Nephron progenitor cell (in vitro differentiated cells): Measurements from ENCODE around the gene DNAJC17.

Experiments used
- DNase-seq: peaks from one replicate; pipeline ENCODE4 v3.0.0; 2021
- H3K27ac Mint-ChIP-seq: 2 replicates; pipeline ENCODE4 v1.8.0; 2021; ENCODE audit warnings: mild to moderate bottlenecking, moderate library complexity, mixed read lengths
- H3K27me3 Mint-ChIP-seq: 2 replicates; pipeline ENCODE4 v1.8.0; 2021; ENCODE audit warnings: mild to moderate bottlenecking, low read depth, mixed read lengths; ENCODE audit not compliant: poor library complexity
- H3K36me3 Mint-ChIP-seq: 2 replicates; pipeline ENCODE4 v1.8.0; 2021; ENCODE audit warnings: low read depth, mixed read lengths
- H3K4me1 Mint-ChIP-seq: 2 replicates; pipeline ENCODE4 v1.8.0; 2021; ENCODE audit warnings: mixed read lengths
- H3K4me3 Mint-ChIP-seq: 2 replicates; pipeline ENCODE4 v1.8.0; 2021; ENCODE audit warnings: mild to moderate bottlenecking, moderate library complexity, mixed read lengths
- H3K9me3 Mint-ChIP-seq: 2 replicates; pipeline ENCODE4 v1.8.0; 2021; ENCODE audit warnings: mild to moderate bottlenecking, moderate library complexity, mixed read lengths
- TF ChIP-seq, protein P1 (sequence below): fragments of 200-600 bp; sonication (generic); IDR thresholded peaks from 2 replicates; pipeline ENCODE4 v1.5.0; 2021; ENCODE audit warnings: antibody characterized with exemption

DNAJC17 gene

DNA sequence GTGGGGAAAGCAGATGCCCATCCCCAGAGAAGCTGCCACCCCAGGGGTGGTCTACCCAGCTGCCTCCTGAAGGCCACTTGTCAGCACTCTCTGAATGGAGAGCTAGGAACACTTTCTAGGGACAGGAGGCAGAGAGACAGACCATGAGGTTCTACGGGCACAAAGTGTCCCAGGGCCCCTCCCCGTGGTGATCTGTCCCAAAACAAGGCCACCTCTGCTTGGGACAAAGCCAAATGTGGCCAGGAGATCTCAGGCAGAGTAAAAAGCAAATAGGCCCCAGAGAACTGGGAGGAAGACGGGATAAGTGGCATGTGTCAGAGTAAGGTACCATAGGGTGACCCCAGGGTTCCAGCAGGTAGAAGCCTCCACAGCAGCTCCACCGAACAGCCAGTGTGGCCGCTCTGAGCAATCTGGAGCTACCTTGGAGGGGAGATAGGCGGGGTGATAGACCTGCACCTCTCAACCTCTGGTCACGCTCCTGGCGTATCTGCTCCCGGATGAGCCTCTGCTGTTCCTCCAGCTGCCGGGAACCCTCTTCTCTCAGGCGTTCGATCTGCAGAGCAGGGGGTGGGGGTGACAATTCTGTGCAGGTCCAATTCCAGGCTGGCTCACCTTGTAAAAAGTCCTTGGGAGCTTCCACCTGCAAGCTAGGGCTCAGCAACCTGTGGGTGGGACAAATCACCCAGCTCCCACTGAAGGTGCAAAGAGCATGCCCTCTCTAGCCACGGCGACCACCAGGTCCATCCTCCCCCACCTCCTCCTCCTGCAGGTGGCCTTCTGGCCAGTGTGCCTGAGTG lies 31.3 kb downstream of the DNAJC17 start:
- H3K4me1 Mint-ChIP-seq = no peaks in the 10 kb centered on the region
- DNase-seq = no peak
- TF ChIP-seq, protein P1, sequence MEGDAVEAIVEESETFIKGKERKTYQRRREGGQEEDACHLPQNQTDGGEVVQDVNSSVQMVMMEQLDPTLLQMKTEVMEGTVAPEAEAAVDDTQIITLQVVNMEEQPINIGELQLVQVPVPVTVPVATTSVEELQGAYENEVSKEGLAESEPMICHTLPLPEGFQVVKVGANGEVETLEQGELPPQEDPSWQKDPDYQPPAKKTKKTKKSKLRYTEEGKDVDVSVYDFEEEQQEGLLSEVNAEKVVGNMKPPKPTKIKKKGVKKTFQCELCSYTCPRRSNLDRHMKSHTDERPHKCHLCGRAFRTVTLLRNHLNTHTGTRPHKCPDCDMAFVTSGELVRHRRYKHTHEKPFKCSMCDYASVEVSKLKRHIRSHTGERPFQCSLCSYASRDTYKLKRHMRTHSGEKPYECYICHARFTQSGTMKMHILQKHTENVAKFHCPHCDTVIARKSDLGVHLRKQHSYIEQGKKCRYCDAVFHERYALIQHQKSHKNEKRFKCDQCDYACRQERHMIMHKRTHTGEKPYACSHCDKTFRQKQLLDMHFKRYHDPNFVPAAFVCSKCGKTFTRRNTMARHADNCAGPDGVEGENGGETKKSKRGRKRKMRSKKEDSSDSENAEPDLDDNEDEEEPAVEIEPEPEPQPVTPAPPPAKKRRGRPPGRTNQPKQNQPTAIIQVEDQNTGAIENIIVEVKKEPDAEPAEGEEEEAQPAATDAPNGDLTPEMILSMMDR = no peak
- H3K4me3 Mint-ChIP-seq = no peak overlapping the region
- H3K36me3 Mint-ChIP-seq = peaks cover 23% of the 10 kb centered on the region
- H3K9me3 Mint-ChIP-seq = no peaks in the 10 kb centered on the region
- H3K27ac Mint-ChIP-seq = no peak overlapping the region
- H3K27me3 Mint-ChIP-seq = no peaks in the 10 kb centered on the region

DNA sequence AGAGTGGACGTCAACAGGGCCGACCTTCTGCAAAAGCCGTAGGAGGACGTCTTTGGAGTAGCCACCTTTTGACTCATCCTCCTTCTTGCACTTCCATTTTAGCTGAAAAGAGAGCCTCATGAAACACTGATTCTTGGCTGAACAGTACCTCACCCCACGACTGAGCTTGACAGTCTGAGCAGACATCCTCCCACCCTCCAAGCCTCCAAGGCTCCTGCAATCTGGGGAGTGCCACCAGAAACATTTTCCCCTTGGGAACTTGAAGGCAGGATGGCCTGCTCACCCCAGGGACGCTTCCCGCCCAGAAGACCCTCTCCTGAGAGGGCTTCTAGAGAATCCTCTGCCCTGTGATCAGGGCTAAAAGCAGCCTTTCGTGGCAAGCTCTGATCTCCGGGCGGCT lies 32.3 kb downstream of the DNAJC17 start:
- H3K27ac Mint-ChIP-seq = peak overlapping the region; percentile 81
- peaks cover 23% of the 10 kb centered on the region for H3K36me3 Mint-ChIP-seq
- peaks cover 3% of the 10 kb centered on the region for H3K4me1 Mint-ChIP-seq
- no peak overlapping the region for H3K4me3 Mint-ChIP-seq
- no peaks in the 10 kb centered on the region for H3K9me3 Mint-ChIP-seq
- no peaks in the 10 kb centered on the region for H3K27me3 Mint-ChIP-seq
- DNase-seq = no peak
- TF ChIP-seq, protein P1 = no peak

DNA sequence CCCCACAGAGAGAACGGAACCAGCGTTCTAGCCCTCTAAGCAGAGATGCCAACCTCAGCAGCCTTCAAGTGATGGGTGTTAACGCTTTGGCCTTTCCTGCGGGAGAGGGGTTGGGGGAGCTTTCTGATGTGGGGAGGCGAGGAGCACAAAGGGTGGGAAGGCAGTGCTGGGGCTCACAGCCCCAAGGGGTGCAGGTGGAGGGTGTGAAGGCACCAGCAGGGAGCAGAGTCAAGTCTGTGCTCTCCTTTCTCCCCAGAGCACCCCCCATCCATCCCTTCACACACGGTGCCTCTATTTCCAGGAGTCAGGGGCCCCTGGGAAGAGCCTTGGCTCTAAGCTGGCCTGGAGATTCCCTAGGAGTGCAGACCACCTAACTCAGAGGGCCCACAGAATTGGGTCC lies 33.4 kb downstream of the DNAJC17 start:
- Mint-ChIP-seq H3K9me3 (no peaks in the 10 kb centered on the region), H3K4me1 (peaks cover 12% of the 10 kb centered on the region), H3K36me3 (peaks cover 16% of the 10 kb centered on the region), H3K4me3 (no peak overlapping the region), H3K27me3 (no peaks in the 10 kb centered on the region), H3K27ac (no peak overlapping the region)
- TF ChIP-seq, protein P1 = no peak
- DNase-seq = no peak

DNA sequence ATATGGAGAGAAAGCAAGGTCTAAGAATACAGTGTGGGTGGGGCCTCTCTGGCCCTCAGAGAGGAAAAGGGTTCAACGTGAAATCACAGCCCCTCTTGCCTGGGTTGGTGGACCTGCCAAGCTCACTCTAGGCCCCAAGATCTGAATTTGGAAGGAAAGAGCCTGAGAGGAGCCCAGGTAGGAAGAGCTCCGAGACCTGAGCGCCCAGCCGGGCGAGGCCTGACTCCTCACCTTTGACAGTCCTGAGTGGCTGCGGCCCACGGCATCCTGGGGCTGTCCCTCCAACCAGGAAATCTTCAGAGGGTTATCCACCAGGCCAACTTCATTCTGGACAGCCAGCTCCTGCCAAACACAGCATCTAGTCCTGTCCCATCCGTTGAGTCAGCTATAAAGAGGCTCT lies 33.8 kb downstream of the DNAJC17 start:
- no peak overlapping the region for H3K27ac Mint-ChIP-seq

DNA sequence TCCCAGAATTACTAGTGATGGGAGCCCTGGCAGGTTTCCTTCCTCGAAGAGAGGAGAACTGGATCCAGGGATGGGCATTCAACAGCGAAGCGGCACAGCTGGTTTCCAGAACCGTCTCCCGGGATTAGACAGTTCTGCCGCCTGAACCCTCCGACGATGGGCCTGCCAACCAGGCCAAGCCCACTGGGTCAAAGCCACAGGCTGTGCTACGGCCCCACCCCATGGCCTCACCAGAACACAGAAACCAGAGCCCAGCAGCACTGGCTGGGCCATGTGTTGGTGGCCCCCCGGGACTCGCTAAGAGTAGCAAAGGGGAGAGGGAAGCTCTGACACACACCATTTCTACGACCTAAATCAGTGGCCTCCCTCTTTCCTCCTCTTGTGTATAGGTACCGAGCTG lies 35.3 kb downstream of the DNAJC17 start:
- H3K4me1 Mint-ChIP-seq = peaks cover 15% of the 10 kb centered on the region
- H3K27ac Mint-ChIP-seq = no peak overlapping the region
- no peak for DNase-seq
- TF ChIP-seq, protein P1 = no peak
- H3K9me3 Mint-ChIP-seq = no peaks in the 10 kb centered on the region
- no peaks in the 10 kb centered on the region for H3K27me3 Mint-ChIP-seq
- H3K4me3 Mint-ChIP-seq = no peak overlapping the region
- peaks cover 15% of the 10 kb centered on the region for H3K36me3 Mint-ChIP-seq

More for the DNA sequence above, 33.8 kb downstream of the DNAJC17 start:
- Mint-ChIP-seq H3K4me3 (no peak overlapping the region), H3K9me3 (no peaks in the 10 kb centered on the region), H3K36me3 (peaks cover 16% of the 10 kb centered on the region), H3K27me3 (no peaks in the 10 kb centered on the region), H3K4me1 (peaks cover 15% of the 10 kb centered on the region)
- TF ChIP-seq, protein P1 = no peak
- DNase-seq = no peak

DNA sequence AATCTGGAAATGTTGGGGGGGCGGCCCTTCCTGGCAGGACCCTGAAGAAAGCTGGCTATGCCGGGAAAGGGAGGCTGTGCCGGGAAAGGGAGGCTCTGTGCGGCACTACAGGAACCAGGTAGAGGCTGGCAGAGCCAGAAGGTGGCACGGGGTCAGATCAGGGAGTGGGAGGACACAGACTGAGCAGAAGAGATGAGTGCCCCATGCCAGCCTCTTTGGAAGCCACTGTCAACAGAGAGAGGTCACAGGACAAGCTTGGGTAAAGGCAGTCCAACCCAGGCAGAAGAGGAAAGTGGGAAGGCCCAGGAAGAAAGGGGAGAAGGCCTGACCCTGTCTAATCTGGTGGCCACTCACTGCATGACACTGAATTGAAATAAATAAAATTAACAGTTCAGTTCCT lies 36.0 kb downstream of the DNAJC17 start:
- no peaks in the 10 kb centered on the region for H3K9me3 Mint-ChIP-seq
- no peaks in the 10 kb centered on the region for H3K27me3 Mint-ChIP-seq
- peak overlapping the region; percentile 75 for H3K27ac Mint-ChIP-seq
- H3K4me3 Mint-ChIP-seq = no peak overlapping the region
- TF ChIP-seq, protein P1 = no peak
- DNase-seq = no peak
- H3K4me1 Mint-ChIP-seq = peaks cover 20% of the 10 kb centered on the region
- peaks cover 8% of the 10 kb centered on the region for H3K36me3 Mint-ChIP-seq
